ENCODE measurements around the gene TSLP.

TSLP gene

DNA sequence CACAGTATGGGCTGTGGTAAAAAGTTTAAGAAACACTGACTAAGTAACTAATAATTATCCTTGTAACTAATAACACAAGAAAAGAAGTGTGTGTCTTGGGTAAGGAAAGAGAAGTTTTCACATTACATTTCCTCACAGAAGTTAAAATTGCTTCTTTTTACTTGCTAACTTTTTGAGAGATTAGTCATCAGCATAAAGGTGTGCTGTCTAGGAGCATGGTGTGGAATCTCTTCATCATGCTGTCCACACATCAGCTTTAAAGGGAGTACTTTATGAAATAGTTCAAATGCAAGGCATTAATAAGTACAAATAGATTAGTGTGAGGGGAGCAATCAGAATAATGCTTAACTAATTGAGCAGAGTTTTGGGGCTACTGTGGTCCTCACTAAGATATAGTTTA is 50.4 kb downstream of the TSLP start:
- in situ Hi-C loops (cut with HindIII; ENCODE audit: low pct_ligation_motif_present, low sequenced_read_pairs), result no loop called here
- Histone ChIP-seq H3K4me3 (ENCODE audit: low read depth, low read length) (no peak overlapping the region), H3K36me3 (replicated peaks) (peaks cover 55% of the 10 kb centered on the region), H3K27ac (no peak overlapping the region), H3K27me3 (replicated peaks) (no peaks in the 10 kb centered on the region)
- DNase-seq, result no peak
- TF ChIP-seq, protein P1, sequence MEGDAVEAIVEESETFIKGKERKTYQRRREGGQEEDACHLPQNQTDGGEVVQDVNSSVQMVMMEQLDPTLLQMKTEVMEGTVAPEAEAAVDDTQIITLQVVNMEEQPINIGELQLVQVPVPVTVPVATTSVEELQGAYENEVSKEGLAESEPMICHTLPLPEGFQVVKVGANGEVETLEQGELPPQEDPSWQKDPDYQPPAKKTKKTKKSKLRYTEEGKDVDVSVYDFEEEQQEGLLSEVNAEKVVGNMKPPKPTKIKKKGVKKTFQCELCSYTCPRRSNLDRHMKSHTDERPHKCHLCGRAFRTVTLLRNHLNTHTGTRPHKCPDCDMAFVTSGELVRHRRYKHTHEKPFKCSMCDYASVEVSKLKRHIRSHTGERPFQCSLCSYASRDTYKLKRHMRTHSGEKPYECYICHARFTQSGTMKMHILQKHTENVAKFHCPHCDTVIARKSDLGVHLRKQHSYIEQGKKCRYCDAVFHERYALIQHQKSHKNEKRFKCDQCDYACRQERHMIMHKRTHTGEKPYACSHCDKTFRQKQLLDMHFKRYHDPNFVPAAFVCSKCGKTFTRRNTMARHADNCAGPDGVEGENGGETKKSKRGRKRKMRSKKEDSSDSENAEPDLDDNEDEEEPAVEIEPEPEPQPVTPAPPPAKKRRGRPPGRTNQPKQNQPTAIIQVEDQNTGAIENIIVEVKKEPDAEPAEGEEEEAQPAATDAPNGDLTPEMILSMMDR (IDR thresholded peaks at IDR 0.05; ENCODE audit: low read depth, low read length, missing control alignments), result no peak

DNA sequence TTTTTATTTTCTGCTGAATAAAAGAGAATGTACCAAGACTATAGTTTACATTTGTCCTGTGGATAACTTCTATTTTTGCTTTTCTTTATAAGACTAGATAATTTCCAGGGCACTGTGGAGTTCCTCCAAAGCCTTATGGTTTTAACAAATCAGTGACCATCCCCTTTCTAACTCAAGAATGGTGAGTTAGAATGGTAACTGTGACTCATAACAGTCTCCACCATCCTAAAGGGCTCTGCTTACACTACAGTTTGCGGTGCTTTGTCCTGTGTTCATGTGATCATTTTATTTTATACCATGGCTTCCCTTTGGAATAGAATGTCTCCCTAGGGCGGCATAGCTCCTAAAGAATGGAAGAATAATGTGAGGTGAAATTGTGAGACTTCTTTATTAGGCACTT is 50.9 kb downstream of the TSLP start:
- Histone ChIP-seq H3K27me3 (replicated peaks) (no peaks in the 10 kb centered on the region), H3K36me3 (replicated peaks) (peaks cover 52% of the 10 kb centered on the region), H3K4me3 (ENCODE audit: low read depth, low read length) (no peak overlapping the region), H3K27ac (no peak overlapping the region)
- DNase-seq, result no peak
- TF ChIP-seq, protein P1 (IDR thresholded peaks at IDR 0.05; ENCODE audit: low read depth, low read length, missing control alignments), result no peak
- in situ Hi-C loops (cut with HindIII; ENCODE audit: low pct_ligation_motif_present, low sequenced_read_pairs), result no loop called here

DNA sequence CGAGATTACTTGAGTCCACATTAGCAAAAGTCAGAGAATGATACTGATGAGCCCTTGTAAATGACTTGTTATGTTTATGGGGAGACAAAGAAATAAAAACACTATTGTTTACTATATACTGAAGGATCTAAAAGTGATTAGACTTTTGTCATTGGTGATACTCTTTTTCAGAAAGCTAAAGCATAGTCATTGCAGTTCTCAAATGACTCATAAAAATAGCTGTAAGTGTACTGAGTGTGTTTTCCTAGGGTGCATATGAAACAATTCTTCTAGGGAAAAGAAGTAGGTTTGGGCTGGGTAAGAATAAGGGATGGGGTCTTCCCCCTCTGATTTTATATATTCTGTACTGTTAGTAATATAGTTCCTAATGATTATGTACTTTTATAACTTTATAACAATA is 53.3 kb downstream of the TSLP start:
- H3K4me3 ChIP-seq (ENCODE audit: low read depth, low read length), result no peak overlapping the region
- H3K27ac ChIP-seq, result no peak overlapping the region
- no peaks in the 10 kb centered on the region for H3K27me3 ChIP-seq (replicated peaks)
- TF ChIP-seq, protein P1 (IDR thresholded peaks at IDR 0.05; ENCODE audit: low read depth, low read length, missing control alignments), result no peak
- no peak for DNase-seq
- in situ Hi-C loops (cut with HindIII; ENCODE audit: low pct_ligation_motif_present, low sequenced_read_pairs), result no loop called here
- peaks cover 38% of the 10 kb centered on the region for H3K36me3 ChIP-seq (replicated peaks)

DNA sequence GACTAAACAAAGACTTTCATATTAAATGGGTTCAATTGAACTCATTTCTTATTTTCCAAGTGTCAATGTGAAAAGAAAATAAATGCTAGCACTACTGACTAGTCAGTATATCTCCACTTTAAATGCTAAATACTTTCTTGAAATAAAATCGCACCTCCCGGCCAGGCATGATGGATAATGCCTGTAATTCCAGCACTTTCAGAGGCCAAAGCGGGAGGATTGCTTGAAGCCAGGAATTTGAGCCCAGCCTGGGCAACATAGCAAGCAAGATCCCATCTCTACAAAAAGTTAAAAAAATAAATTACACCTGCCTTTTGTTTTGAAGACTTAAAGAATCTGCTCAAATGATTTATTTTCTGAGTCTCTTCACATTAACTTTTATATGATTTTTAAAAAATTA is 55.4 kb downstream of the TSLP start:
- Histone ChIP-seq H3K27ac (no peak overlapping the region), H3K36me3 (replicated peaks) (peaks cover 22% of the 10 kb centered on the region), H3K4me3 (ENCODE audit: low read depth, low read length) (no peak overlapping the region), H3K27me3 (replicated peaks) (no peaks in the 10 kb centered on the region)
- in situ Hi-C loops (cut with HindIII; ENCODE audit: low pct_ligation_motif_present, low sequenced_read_pairs), result no loop called here
- no peak for DNase-seq
- TF ChIP-seq, protein P1 (IDR thresholded peaks at IDR 0.05; ENCODE audit: low read depth, low read length, missing control alignments), result no peak
